Stimulated activated naive CD4-positive, alpha-beta T cell (primary cell): ENCODE results near the gene GNB1.
A peak's percentile ranks its signal among the peaks of the same experiment; 100 is the strongest.
"Not testable (repeated sequence)": the region's sequence is repeated elsewhere in the genome, so short reads cannot be mapped to it uniquely, and the experiment has no call there.

Experiments
- DNase-seq, 6 experiments: peaks; one replicate each; lab custom pipeline; 2025; lab: John Stamatoyannopoulos, UW

Gene GNB1

GRCh38 chr1:1891349-1892078 lies 627 bp upstream of the GNB1 start:
- DNase-seq: peak; percentile 76 to 99 (median 90)

- DNase-seq: peak in 4 of 6 experiments; percentile 42 to 67 (median 48)
These were observed 911 bp downstream of the GNB1 start for GRCh38 chr1:1889847-1890505.

GRCh38 chr1:1889090-1889750 lies 1.7 kb downstream of the GNB1 start:
- DNase-seq: no peak

GRCh38 chr1:1883890-1884289 lies 7.0 kb downstream of the GNB1 start:
- not testable (repeated sequence) for DNase-seq

GRCh38 chr1:1883092-1883873 lies 7.6 kb downstream of the GNB1 start:
- no peak for DNase-seq

- DNase-seq: no peak
These were observed 9.2 kb downstream of the GNB1 start for GRCh38 chr1:1881727-1882126.

- DNase-seq: no peak
These were observed 10.1 kb downstream of the GNB1 start for GRCh38 chr1:1880617-1881312.

GRCh38 chr1:1879942-1880341 lies 10.9 kb downstream of the GNB1 start:
- DNase-seq: no peak

- DNase-seq: no peak
These were observed 12.9 kb downstream of the GNB1 start for GRCh38 chr1:1877865-1878436.

GRCh38 chr1:1876335-1876930 lies 14.5 kb downstream of the GNB1 start:
- no peak for DNase-seq

- no peak for DNase-seq
These were observed 15.0 kb downstream of the GNB1 start for GRCh38 chr1:1875932-1876331.

- no peak for DNase-seq
These were observed 16.0 kb downstream of the GNB1 start for GRCh38 chr1:1874901-1875300.

- DNase-seq: no peak
These were observed 17.7 kb downstream of the GNB1 start for GRCh38 chr1:1873186-1873585.

- no peak for DNase-seq
These were observed 18.4 kb downstream of the GNB1 start for GRCh38 chr1:1872329-1872994.

- no peak for DNase-seq
These were observed 21.4 kb downstream of the GNB1 start for GRCh38 chr1:1869469-1869868.

- DNase-seq: no peak
These were observed 23.7 kb downstream of the GNB1 start for GRCh38 chr1:1867164-1867563.

- no peak for DNase-seq
These were observed 27.9 kb downstream of the GNB1 start for GRCh38 chr1:1862905-1863547.

GRCh38 chr1:1861761-1862310 lies 29.1 kb downstream of the GNB1 start:
- DNase-seq: not testable (repeated sequence)

GRCh38 chr1:1861339-1861730 lies 29.6 kb downstream of the GNB1 start:
- DNase-seq: no peak
